NCI-H1694 (cell line): ENCODE results near the gene CATSPER1.
"Not testable (repeated sequence)": the region's sequence is repeated elsewhere in the genome, so short reads cannot be mapped to it uniquely, and the experiment has no call there.

ENCODE experiments used
- DNase-seq: peaks from one replicate; lab custom pipeline; 2025; lab: John Stamatoyannopoulos, UW

Gene CATSPER1

DNA sequence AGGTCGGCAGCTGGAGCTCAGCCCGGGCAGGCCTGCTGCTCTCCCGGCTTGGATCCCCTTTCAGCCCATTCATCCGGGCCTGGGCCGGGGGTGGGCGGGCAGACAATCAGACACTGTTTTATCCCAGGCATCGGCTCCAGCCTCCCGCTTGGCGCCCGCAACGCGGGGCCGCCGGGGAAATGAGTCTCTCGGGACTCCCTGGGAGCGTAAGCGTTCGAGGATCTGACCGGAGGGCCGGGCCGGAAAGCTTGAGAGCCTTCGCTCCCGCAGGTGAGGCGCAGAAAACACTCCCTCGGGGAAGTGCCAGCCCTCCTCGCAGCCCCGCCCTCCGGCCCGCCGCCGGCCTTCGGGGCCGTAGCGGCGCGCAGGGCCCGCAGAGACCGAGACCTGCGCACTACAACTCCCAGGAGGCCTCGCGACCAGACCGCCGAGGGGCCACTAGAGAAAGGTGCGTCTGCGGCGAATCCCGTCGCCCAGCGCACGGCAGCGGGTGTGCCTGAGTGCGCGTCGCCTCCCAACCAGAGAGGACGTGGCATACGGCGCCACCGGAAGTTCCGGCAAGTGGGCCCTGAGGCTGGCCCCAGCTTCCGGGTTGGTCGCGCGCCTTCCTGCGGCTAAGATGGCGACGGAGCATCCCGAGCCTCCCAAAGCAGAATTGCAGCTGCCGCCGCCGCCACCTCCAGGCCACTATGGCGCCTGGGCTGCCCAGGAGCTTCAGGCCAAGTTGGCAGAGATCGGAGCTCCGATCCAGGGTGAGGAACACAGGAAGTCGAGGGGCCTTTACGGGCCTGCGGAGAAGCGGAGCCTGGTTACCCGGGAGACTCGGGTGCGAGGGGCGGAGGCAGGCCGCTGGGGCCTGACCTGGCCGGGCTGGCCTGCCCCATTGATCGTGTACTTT, 25.7 kb upstream of the CATSPER1 start, which contains the start of gene SF3B2:
Gene SF3B2, plus strand, starts transcription at position 599 of the 898 bp plus-strand sequence. Its CDS starts 21 bp downstream, at position 620.
- peak; percentile 83 for DNase-seq

DNA sequence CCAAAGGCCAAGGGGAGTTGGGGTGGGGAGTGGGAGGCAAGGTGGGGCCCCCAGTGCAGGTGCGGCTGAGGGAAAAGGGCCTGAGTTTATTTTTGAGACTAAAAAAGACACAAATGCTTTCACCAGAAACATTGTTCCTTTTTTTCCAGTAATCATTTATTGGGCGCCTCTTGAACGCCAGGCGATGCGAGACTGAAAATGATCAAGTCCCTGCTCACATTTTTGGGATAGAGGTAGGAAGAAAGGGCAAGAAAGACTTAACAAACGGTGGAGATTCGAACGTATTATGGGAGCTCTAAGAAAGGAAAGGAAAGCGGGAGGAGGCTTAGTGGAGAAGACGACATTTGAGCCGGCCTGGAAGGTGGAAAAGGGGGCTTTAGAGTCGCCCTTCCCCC, 25.1 kb upstream of the CATSPER1 start:
- DNase-seq: no peak

DNA sequence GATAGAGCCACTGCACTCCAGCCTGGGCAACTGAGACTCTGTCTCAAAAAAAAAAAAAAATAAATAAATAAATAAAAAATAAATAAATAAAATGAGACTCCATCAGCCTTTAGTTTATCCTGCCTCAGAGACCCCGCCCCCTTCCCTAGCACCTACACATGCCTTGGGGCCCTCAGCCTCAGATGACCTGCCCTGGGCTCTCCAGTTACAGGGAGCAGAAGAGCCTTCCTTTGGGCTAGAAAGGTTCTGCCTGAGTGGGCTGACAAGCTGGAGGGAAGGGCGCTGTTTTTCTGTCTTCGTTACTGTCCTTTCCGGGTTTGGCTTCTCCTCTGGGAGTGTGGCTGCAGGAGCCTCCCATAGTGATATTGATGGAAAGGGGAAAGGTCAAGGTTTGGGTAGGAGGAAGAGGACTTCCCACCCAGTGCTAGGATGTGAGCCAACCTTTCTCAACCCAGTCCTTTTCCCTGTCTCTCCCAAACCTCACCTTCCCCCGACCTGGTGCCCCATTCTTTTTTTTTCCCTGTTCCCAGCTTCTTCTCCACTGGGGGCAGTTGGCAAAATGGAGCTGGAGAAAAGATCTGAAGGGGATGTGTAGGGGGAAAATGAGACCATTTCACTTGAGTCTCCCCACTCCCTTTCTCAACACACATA, 24.4 kb upstream of the CATSPER1 start:
- no peak for DNase-seq

DNA sequence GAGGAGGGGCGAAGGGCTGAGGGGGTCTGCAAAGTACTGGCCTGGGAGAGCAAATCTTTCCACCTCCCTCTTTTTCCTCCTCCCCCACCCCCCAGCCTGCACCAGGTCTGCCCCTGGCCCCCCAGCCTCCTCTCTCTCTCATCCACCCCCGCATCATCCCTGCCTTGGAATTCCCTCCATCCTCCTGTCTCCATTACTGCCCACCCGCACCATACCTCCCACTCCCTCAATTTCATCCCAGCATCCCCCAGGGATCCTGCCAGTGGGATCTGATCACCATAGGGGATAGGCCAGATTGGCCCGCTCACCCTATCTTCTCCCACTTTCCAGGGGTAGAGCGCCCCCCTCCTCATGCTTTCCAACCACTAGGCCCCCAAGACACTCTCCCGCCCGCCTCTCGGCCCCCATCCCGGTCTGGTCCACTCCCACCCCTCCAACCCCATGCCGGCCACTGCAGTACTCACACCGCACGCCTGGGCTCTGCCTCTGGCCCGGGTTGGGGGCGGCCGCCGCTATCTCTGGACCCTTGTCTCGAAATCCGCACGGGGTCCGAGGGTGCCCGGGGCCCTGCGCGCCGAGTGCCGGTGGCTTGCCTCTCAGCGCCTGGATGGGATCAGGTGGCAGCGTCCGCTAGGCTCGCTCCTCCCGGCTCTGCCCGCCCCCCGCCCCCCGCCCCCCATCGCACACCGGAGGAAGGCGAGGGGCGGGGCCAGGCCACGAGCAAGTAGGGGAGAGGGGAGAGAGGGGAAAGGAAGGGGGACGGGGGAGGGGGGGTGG, 22.5 kb upstream of the CATSPER1 start, which contains the start of gene GAL3ST3:
Gene GAL3ST3, minus strand, starts transcription at position 615 of the 777 bp plus-strand sequence. CDS start 3,746 bp downstream, outside the sequence.
- peak; percentile 11 for DNase-seq

DNA sequence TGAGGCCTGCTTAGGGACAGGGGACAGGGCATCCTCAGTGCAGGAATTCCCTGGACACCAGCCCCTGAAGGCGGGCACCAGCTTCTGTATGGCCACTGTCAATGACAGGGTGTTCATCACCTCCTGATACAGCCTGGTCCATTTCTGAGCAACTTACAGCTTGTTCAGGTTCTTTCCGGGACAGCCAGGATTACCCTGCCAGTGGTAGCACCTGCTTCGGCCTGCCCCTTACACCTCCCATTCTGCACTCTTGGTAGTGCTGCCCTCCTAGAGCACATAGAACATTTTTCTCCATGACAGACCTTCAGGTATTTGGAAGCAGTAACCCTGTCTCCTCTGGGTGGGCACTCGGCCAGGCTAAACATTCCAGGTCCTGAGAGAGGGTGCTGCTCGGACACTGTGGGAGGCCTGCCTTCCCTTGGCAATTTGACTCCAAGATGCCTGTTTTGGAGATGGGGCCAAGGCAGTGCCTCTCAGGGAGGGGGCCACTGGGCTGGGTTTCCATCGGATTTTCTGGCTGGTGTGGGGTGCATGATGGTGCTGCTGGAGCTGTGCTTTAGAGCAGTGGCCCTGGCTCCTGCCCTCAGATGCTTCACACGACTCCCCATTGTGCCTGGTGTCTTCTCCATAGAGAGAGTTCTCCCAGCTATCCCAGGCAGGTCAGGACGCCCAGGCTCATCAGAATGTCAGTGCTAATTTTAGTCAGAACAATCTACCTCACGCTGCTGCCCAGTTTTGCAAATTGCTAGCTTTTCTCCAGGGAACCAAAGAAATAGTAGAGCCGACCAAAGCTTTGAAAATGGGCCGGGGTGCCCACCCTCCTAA, 21.5 kb upstream of the CATSPER1 start:
- DNase-seq: no peak

DNA sequence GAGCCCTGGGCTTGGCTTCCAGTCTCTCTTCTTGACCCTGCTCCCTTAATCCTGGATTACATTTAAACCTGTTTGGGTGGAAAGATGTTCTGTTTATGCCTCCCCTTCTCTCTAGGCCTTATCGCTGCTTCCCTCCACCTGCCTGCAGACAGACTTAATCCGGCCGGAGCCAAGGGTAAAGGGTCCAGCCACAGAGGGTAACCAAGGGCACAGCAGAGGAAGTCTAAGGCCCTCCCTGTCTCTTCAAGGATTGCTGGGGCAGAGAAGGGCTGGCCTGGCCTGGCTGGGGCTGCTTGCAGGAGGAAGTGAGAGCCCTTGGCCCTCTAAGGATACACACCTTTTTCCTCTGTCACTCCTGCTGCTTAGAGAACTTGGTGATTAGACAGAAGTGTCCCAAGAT, 20.6 kb upstream of the CATSPER1 start:
- DNase-seq: no peak

DNA sequence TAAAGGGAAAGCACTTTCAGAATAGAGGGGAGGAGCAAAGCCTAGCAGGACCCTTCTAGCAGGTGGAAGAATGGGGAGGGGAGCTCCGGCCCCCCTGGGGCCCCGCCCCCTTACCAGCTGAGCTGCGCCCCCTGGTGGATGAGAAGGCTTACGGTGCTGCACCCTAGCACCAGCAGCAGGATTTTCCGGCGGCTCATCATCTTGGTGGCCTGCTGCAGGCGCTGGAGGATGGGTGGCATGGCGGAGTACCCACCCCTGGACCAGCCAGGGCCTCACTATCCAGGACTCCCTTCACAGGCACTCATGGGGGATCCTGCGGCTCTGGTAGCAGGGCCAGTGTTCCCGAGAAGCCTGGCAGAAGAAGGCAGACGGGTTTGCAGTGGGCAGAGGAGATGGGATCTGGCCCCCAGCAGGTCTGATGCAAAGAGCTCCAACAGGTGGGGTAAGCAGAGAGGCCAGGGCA, 18.9 kb upstream of the CATSPER1 start:
- DNase-seq: peak; percentile 37

DNA sequence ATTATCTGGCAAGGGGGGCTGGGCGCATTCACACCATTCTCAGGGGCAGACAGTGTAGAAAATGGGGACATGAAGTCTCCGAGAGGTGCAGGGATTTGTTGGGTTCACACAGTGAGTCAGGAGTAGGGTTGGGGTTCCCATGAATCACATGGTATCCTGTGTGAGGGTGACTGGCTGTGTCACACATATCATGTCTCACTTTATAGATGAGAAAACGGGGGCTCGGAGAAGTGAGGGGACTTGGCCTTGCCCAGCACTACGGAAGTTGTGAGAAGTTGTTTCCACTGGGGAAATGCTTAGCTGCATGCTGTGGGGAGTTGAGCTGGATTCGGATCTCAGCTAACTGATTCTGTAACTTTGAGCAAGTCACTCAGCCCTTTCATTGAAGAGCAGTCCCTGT, 18.5 kb upstream of the CATSPER1 start:
- no peak for DNase-seq

DNA sequence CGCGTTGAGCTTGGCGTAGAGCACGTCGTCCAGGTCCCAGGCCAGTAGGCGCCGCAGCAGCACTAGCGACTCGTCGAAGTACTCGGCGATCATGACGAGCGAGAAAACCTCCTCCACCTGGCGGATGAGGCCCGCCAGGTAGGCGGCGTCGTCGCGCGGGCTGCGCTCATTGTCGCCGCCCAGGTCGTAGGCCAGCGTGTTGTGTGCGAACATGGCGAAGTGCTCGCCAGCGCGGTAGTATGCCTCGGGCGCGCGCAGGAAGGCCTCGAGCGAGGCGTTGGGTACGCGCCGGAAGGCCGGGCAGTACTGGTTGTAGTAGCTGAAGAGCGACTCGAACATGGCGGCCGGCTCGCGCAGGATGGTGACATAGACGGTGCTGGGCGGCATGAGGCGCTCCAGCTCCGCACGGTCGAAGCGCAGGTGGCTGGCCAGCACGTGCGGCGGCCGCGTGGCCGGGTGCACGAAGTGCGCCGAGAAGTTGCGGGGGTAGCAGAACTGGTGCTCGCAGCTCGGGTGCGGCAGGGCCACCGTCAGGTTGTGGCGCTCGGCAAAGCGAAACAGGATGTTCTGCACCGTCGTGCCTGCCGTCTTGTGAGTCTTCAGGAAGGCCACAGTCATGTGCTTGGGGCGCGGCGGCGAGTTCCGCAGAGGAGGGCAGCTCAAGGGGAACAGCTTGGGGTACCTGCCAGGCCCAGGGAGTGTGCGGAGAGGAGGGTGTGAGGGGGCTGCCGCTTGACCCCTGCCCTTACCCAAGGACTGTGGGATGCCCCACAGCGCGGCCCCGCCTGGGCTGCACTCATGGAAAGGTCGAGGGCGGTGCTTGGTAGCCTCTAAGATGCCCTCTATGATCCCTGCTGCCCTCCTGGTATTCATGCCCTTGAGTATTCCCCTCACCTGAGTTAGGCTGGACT, 17.0 kb upstream of the CATSPER1 start:
- DNase-seq: no peak

DNA sequence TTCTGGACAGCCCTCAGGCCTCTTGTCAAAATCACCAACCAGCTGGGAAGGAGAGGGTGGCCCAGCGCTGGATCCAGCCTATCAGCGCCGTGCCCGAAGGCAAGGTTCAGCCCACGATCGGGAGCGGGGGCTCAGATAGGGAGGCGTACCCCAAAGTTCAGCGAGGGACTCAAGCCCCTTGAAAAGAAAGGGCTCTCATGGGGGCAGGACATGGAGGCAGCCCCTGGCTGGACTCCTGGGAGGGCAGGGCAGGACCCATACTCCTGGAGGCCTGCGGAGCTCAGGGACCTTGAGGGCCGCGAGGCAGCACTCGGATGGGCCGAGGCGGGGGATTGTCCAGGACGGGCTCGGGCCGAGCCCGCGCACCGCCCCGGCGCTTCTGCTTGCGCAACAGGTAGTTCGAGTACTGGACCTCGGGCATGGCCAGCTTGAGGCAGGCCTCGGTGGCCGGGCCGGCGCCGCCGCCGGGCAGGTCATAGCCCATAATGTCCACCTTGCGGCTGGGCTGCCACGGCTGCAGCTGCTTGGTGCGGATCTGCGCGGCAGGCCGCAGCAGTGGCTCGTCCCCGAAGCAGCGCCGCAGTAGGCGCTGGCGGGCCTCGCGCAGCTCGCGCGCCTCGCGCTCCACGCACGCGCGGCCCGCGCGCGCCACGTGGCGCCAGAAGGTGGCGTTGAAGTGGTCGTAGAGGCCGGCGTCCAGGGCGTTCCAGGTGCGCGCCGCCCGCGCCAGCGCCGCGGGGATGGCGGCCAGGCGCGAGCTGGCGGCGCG, 16.1 kb upstream of the CATSPER1 start:
- no peak for DNase-seq

DNA sequence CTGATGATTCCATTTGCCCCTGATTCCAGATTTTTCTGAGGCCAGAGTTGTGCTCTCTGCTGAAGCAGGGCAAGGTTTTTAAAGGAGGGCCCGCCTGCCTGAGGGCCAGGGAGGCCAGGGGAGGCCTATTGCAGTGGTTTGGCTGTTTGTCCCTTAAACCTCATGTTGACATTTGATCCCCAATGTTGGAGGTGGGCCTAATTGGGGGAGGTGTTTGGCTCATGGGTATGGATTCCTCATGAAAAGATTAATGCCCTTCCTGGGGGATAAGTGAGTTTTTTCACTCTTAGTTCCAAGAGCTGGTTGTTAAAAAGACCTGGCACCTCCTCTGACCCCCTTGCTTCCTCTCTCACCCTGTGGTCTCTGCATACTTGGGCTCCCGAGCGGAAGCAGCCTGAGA, 13.5 kb upstream of the CATSPER1 start:
- DNase-seq: no peak

DNA sequence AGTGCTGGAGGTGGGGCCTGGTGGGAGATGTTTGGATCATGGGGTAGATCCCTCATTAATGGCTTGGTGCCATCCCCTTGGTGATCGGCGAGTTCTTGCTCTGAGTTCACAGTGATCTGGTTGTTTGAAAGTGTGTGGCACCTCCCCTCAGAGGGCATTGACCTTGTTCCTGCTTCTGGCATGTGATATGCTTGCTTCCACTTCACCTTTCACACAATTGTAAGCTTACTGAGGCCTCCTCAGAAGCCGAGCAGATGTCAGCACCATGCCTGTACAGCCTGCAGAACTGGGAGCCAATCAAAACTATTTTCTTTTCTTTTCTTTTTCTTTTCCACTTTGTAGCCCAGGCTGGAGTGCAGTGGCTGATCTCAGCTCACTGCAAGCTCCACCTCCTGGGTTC, 11.0 kb upstream of the CATSPER1 start:
- DNase-seq: no peak

DNA sequence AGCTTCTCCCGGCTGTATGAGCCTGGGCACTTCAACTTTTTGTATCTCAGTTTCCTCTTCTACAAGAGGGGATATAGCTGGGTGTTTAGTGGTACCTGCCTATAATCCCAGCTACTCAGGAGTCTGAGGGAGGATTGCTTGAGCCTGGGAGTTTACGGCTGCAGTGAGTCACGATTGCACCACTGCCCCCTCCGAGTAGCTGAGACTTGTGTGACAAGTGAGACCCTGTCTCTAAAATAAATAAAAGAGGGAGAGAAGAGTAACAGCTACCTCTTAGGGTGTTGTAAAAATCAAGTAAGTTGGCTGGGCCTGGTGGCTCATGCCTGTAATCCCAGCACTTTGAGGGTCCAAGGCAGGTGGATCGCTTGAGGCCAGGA, 10.0 kb upstream of the CATSPER1 start:
- no peak for DNase-seq

DNA sequence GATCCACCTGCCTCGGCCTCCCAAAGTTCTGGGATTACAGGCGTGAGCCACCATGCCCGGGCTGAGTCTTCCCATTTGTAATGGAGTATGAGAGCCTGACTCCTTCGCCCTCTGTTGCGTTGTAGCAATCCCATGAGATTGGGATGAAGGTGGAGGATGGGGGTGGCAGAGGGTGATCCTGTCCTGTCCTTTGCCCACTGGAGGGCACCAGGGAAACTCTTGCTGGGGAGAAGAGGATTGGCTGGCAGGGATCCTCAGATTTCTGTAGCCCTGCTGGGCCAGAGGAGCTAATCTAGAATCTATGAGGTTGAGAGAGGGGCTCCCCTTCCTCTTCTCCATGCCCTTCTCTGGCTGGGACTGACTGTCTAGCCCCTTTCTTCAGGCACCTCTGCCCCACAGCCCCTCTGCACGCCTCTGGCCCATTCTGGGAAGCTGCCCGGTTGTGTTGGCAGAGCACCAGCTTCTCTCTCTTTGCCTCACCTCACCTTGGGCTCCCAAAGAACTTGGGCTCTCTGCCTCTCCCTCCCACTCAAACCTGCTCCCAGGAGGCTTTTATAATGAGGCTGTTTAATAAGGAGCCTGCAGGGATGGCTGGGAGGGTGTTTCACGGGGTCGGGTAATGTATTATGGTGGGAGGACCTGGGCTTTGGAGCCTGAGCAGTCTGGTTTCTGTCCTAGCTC, 9.5 kb upstream of the CATSPER1 start:
- DNase-seq: no peak

DNA sequence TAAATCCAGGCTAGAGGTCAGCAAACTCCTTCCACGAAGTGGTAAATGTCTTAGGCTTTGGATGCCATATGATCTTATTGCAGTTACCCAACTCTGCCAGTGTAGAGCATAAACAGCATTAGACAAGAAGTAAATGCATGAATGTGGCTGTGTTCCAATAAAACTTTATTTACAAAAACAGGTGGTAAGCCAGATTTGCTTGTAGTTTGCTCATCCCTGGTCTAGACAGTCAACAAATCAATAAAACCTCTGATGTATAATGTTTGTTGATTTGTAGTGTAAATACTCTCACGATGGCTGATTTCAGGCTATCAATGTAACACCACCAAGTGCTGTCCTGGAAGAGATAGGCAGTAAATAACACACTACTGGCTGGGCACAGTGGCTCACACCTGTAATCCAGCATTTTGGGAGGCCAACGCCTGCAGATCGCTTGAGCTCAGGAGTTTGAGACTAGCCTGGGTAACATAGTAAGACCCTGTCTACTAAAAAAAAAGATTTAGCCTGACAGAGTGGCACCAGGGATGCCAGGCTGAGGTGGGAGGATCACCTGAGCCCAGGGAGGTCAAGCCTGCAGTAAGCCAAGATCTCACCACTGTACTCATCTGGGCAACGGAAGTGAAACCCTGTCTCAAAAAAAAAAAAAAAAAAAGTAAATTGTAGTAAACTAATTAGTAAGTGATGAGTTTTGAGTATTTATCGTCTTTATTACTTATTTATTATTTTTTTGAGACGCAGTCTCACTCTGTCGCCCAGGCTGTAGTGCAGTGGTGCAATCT, 6.9 kb upstream of the CATSPER1 start:
- no peak for DNase-seq

DNA sequence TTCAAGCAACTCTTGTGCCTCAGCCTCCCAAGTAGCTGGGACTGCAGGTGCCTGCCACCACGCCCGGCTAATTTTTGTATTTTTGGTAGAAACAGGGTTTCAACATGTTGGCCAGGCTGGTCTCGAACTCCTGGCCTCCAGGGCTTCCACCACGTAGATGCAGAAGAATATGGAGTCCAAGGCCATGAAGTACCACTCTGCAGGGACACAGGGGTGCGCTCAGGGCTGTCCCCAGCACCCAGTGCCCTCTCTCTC, 3.2 kb downstream of the CATSPER1 start:
- not testable (repeated sequence) for DNase-seq

DNA sequence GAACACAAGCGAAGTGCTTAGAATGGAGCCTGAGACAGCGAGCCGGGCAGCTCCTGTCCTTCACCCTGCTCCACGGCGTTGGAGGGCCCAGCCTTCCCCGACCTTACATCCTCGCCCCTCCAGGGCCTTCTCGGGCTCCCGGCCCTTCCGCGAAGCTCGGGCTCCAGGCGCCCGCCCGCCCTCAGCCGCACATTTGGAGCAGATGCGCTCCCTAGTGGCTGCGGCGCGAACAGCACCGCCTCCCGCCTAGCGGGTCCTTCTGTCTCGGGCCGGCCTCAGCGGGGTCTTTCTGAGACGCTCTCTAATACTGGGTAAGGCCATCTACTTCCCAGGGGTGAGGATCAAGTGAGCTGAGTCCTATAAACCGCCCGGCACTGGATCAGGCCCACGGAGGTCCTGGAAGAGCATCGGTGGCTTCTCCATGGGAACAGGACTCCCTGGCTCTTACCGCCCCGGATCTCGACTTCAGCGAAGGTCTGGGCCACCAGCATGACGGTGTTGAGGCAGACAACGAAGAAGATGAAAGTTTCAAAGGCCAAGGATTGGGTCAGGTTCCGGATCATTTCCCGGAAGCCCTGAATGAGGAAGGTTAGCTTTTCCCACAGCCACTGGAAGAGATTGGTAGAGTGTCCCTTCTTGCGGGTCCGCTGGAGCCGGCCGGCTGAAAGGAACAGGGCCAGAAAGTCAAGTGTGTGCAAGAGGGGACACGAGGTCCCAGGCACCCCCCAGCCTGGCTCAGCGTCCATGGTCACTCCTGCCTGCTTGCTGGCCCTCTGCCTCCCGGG, 3.7 kb downstream of the CATSPER1 start:
- peak; percentile 37 for DNase-seq
